Mucosa of rectum (tissue), 2 donors: Measurements from ENCODE around the gene PHOSPHO2.
"Not testable (repeated sequence)": the region's sequence is repeated elsewhere in the genome, so short reads cannot be mapped to it uniquely, and the experiment has no call there.

ENCODE experiments used
- H3K27ac ChIP-seq, 2 donors: one replicate each; pipeline ENCODE4 v1.7.0; 2013; ENCODE audit warnings: inconsistent platforms in 2 of 2, low read depth in 2 of 2, low read length in 2 of 2
- H3K27me3 ChIP-seq, 2 donors: one replicate each; pipeline ENCODE4 v1.7.0; 2013; ENCODE audit warnings: low read length in 2 of 2; ENCODE audit not compliant: control insufficient read depth in 2 of 2, insufficient read depth in 2 of 2
- H3K36me3 ChIP-seq, 2 donors: one replicate each; pipeline ENCODE4 v1.7.0; 2013; ENCODE audit warnings: low read length in 2 of 2; ENCODE audit not compliant: control insufficient read depth in 2 of 2, insufficient read depth in 2 of 2
- H3K4me1 ChIP-seq, 2 donors: one replicate each; pipeline ENCODE4 v1.7.0; 2013; ENCODE audit warnings: low read length in 2 of 2, mild to moderate bottlenecking in 1 of 2; ENCODE audit not compliant: control insufficient read depth in 2 of 2, insufficient read depth in 2 of 2
- H3K4me3 ChIP-seq, 2 donors: one replicate each; pipeline ENCODE4 v1.7.0; 2013; ENCODE audit warnings: low read length in 2 of 2
- H3K9ac ChIP-seq, 2 donors: one replicate each; pipeline ENCODE4 v1.7.0; 2013; ENCODE audit warnings: low read length in 2 of 2, low read depth in 1 of 2, mild to moderate bottlenecking in 1 of 2
- H3K9me3 ChIP-seq, 2 donors: one replicate each; pipeline ENCODE4 v1.7.0; 2013; ENCODE audit warnings: low read length in 2 of 2; ENCODE audit not compliant: control insufficient read depth in 2 of 2
- donor health status: healthy.
- donor health status: Normal muscosa, but diverticular disease.

Gene PHOSPHO2

DNA sequence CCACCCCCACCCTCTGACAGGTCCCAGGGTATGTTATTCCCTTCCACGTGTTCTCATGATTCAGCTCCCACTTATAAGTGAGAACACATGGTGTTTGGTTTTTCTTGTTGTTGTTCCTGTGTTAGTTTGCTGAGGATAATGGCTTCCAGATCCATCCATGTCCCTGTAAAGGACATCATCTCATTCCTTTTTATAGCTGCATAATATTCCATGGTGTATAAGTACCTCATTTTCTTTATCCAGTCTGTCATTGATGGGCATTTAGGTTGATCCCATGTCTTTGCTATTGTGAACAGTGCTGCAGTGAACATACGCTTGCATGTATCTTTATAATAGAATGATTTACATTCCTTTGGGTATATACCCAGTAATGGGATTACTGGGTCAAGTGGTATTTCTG lies 4.9 kb downstream of the PHOSPHO2 start:
- not testable (repeated sequence) for H3K27me3 ChIP-seq, H3K9ac ChIP-seq, H3K9me3 ChIP-seq, H3K27ac ChIP-seq, H3K4me3 ChIP-seq, H3K4me1 ChIP-seq
- H3K36me3 ChIP-seq: peaks cover 2 to 11% of the 10 kb centered on the region in 2 donors

DNA sequence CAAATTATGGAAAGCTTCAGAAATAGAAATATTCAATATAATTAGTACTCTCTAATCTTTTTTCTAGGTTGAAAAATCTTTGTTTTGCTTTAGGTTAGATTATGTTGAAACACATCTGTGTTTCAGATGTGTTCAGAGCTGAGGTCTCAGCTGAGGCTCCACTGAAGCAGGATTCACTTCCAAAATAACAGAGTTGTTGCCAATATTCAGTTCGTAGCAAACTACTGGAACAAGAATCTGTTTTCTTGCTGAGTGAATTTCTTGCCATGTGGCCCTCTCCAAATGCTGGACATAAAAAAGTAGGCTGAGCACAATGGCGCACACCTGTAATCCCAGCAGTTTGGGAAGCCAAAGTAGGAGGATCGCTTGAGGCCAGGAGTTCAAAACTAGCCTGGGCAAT lies 8.7 kb downstream of the PHOSPHO2 start:
- no peaks in the 10 kb centered on the region for H3K9me3 ChIP-seq

DNA sequence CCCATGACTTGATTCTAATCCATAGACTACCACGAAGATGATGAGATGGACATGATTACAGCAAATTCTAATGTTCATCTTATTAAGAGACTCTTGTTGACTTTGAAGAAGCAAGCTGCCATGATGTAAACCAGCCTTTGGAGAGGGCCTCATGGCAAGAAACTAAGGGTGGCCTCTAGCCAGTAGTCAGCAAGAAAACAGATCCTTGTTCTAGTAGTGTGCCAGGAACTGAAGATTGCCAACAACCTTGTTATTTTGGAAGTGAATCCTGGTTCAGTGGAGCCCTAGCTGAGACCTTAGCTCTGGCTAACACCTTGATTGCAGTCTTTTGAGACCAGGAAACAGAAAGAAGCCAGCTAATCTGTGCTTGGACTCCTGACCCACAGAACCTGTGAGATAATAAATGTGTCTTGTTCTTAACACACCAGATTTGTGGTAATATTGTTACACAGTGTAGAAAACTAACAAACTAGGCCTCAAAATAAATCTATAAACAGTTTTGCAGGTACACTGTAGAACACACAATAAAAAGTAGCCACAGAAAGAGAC lies 10.0 kb downstream of the PHOSPHO2 start:
- no peaks in the 10 kb centered on the region for H3K27me3 ChIP-seq
- no peak overlapping the region for H3K9ac ChIP-seq
- no peak overlapping the region for H3K4me3 ChIP-seq
- H3K9me3 ChIP-seq: no peaks in the 10 kb centered on the region
- H3K36me3 ChIP-seq: peaks cover 0 to 6% of the 10 kb centered on the region in 2 donors
- H3K4me1 ChIP-seq: no peaks in the 10 kb centered on the region
- H3K27ac ChIP-seq: peak overlapping the region; percentile 23 to 33

More for the DNA sequence above, 8.7 kb downstream of the PHOSPHO2 start:
- Histone ChIP-seq H3K4me3 (no peak overlapping the region), H3K27me3 (no peaks in the 10 kb centered on the region), H3K27ac (no peak overlapping the region), H3K9ac (no peak overlapping the region), H3K36me3 (peaks cover 2 to 9% of the 10 kb centered on the region in 2 donors), H3K4me1 (no peaks in the 10 kb centered on the region)

DNA sequence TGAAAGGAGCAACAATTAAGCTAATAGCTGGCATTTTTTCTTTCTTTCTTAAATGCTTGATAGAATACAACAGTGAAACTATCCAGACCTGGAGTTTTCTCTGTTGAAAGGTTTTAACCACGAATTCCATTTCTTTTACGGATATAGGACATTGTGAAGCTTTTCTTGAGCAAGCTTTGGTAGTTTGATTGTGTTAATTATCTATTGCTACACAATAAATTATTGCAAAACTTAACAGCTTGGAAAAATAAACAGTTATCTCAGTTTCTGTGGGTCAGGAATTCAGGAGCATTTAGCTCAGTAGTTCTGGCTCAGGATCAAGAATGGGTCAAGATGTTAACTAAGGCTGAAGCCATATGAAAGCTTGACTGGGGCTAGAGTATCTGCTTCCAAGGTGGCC lies 11.7 kb downstream of the PHOSPHO2 start:
- Histone ChIP-seq H3K4me3 (no peak overlapping the region), H3K27ac (no peak overlapping the region), H3K4me1 (peaks cover 10 to 14% of the 10 kb centered on the region in 2 donors), H3K9ac (no peak overlapping the region), H3K36me3 (peaks cover 0 to 5% of the 10 kb centered on the region in 2 donors), H3K27me3 (no peaks in the 10 kb centered on the region), H3K9me3 (no peaks in the 10 kb centered on the region)

DNA sequence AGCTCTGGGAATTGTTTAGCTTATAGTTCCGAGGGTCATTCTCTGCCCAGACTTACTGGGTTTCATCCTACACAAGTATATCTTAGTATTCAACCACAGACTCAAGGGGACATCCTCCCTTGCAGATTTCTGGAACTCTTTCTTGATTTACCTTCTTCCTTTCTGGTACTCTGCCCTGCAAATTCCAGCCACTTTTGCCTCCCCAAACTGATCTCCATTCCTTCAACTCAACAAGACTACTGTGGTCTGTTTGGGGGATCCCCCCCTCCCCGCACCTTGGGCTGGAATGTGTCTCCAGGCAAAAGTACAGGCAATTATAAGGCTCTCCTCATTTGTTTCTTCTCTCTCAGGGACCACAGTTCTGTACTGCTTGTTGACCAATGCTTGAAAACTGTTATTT lies 13.4 kb downstream of the PHOSPHO2 start:
- H3K4me3 ChIP-seq: no peak overlapping the region
- H3K27ac ChIP-seq: no peak overlapping the region
- no peaks in the 10 kb centered on the region for H3K36me3 ChIP-seq
- H3K4me1 ChIP-seq: peaks cover 24 to 27% of the 10 kb centered on the region in 2 donors
- H3K9ac ChIP-seq: no peak overlapping the region
- no peaks in the 10 kb centered on the region for H3K27me3 ChIP-seq
- no peaks in the 10 kb centered on the region for H3K9me3 ChIP-seq

DNA sequence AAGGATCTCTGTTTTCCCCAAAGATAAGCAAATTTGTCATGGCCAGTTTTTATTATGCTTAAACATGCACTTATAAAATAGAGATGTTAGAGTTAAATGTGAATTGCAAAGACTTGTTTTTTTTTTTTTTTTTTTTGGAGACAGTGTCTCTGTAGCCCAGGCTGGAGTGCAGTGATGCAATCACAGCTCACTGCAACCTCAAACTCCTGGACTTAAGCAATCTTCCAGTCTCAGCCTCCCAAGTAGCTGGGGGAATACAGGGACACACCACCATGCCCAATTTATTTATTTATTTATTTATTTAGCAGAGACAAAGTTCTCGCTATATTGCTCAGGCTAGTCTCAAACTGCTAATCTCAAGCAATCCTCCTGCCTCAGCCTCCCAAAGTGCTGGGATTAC lies 15.1 kb downstream of the PHOSPHO2 start:
- H3K27me3 ChIP-seq: no peaks in the 10 kb centered on the region
- peaks cover 38 to 41% of the 10 kb centered on the region in 2 donors for H3K4me1 ChIP-seq
- H3K27ac ChIP-seq: peak overlapping the region; percentile 34 to 53
- no peaks in the 10 kb centered on the region for H3K9me3 ChIP-seq
- H3K9ac ChIP-seq: no peak overlapping the region
- H3K36me3 ChIP-seq: no peaks in the 10 kb centered on the region
- no peak overlapping the region for H3K4me3 ChIP-seq

DNA sequence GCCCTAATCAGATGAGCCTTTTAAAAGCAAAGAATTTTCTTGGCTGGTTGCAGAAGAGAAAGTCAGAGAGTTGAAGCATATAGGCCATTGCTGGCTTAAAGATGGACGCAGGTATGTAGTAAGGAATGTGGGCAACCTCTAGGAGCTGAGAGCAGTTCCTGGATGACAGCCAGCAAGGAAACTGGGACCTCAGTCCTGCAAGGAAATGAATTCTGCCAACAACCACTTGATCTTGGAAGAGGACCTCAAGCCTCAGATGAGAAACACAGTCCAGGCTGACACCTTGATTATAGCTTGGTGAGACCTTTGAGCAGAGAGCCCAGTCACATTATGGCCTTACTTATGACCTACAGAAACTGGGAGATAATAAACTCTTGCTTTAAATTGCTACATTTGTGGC lies 15.7 kb downstream of the PHOSPHO2 start:
- H3K9me3 ChIP-seq: no peaks in the 10 kb centered on the region
- H3K4me3 ChIP-seq: no peak overlapping the region
- no peaks in the 10 kb centered on the region for H3K36me3 ChIP-seq
- peaks cover 44 to 48% of the 10 kb centered on the region in 2 donors for H3K4me1 ChIP-seq
- H3K27ac ChIP-seq: peak overlapping the region; percentile 34 to 53
- no peaks in the 10 kb centered on the region for H3K27me3 ChIP-seq
- H3K9ac ChIP-seq: no peak overlapping the region

DNA sequence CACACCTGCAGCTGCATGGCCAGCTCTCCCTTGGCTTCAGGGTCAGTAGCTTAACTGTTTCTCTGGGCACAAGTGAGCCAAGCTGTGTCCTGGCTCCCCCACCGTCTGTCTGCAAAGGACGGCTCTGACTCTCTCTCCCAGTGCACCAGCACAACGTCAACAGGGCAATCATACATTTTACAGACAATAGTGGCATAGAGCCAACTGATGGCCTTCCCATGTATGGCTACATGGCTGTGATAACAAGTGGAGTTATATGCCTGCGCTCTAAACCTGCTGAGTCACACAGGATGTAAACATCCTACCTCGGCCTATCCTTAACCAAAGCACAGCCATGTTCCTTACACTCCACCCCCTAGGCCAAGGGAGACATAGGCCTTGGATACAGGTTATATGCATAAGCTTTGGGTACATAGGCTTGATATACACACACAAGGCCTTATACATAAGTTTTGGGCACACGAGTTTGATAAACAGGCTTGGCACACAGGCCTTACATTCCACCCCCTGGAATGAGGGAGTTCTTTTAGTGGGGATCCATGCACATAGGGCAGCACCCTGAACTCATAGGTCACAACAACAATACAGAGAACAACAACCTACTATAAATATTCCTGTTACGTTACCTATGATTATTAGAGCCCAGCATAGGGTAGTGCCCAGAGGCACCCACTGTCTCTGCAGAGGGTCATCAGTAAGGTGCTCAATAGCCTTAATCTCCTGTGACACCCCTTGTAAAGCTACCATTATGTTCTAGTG lies 17.7 kb downstream of the PHOSPHO2 start:
- Histone ChIP-seq H3K27me3 (no peaks in the 10 kb centered on the region), H3K9me3 (no peaks in the 10 kb centered on the region), H3K4me1 (peaks cover 59 to 65% of the 10 kb centered on the region in 2 donors), H3K9ac (peak overlapping the region; percentile 26 to 34), H3K4me3 (no peak overlapping the region), H3K27ac (peak overlapping the region; percentile 81 to 83), H3K36me3 (no peaks in the 10 kb centered on the region)

DNA sequence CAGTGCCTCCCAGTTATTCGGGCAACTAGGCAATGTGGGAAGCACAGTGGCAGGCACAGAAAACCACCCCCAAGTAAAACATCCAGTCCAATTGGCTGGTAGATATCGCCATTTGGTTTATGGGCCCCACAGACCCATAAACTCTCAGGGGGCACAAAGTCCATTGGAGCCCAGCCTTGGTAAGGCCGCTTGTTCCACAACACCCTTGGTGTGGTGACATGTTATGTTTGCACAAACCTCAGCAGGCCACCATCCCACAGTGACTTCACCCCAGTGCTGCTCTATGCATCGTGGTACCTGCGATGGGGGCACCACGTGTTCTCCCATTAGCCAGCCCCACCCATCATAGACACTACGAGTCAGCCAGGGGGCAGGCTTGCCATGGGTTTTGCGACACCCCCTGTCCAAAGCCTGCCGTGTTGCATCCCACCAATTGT lies 18.5 kb downstream of the PHOSPHO2 start:
- Histone ChIP-seq H3K27ac (peak overlapping the region; percentile 66 to 83), H3K9ac (no peak overlapping the region), H3K36me3 (no peaks in the 10 kb centered on the region), H3K4me3 (peak overlapping the region; percentile 24 to 26), H3K4me1 (peaks cover 65 to 72% of the 10 kb centered on the region in 2 donors), H3K9me3 (no peaks in the 10 kb centered on the region), H3K27me3 (no peaks in the 10 kb centered on the region)

DNA sequence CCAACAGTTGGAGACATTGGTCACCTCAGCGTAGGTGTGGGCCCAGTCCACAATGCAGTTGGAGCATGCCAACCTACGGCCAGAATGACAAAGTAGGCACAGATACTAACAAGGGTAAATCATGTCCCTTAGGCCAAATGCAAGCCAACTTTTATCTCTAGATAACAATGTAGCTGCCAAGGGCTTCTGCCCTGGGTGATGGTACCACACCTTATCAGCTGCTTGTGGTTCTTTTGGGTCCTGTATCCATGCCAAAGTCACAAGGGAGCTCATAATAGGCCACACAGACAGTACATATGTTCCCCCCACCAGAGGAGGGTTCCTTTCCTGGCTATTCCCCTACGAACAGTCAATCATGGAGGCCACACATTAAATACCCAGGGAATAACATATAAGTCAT lies 19.1 kb downstream of the PHOSPHO2 start:
- no peaks in the 10 kb centered on the region for H3K36me3 ChIP-seq
- H3K27ac ChIP-seq: peak overlapping the region; percentile 66 to 74
- peak overlapping the region; percentile 24 to 26 for H3K4me3 ChIP-seq
- no peaks in the 10 kb centered on the region for H3K9me3 ChIP-seq
- H3K4me1 ChIP-seq: peaks cover 65 to 72% of the 10 kb centered on the region in 2 donors
- H3K27me3 ChIP-seq: no peaks in the 10 kb centered on the region
- H3K9ac ChIP-seq: no peak overlapping the region
